Measurements from ENCODE around the gene SMAD5. TPM values are rescaled to one million over a fixed set of nuclear protein-coding genes. Genes with fewer than 3 reads are reported as not detected.

Gene SMAD5
- total RNA-seq, 4 donors from 2014 or later, result 41.1 to 55.6 (median 43.7) TPM

DNA sequence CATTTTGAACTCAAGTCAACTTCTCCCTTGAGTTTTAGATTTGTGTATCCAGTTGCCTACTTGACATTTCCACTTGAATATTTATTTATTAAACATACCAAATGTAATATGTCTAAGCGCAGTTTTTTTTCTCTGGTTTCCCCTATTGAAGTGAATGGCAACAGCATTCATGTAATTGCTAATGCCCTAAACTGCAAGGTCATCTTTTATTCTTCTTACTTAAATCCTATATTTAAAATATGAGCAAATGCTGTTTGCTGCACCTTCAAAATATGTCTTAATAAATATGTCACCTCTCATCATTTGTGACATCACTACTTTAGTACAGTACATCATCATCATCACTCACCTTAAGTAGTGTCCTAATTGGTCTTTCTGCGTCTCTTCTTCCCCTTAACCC is 22.4 kb downstream of the SMAD5 start:
- TF ChIP-seq, protein P1, sequence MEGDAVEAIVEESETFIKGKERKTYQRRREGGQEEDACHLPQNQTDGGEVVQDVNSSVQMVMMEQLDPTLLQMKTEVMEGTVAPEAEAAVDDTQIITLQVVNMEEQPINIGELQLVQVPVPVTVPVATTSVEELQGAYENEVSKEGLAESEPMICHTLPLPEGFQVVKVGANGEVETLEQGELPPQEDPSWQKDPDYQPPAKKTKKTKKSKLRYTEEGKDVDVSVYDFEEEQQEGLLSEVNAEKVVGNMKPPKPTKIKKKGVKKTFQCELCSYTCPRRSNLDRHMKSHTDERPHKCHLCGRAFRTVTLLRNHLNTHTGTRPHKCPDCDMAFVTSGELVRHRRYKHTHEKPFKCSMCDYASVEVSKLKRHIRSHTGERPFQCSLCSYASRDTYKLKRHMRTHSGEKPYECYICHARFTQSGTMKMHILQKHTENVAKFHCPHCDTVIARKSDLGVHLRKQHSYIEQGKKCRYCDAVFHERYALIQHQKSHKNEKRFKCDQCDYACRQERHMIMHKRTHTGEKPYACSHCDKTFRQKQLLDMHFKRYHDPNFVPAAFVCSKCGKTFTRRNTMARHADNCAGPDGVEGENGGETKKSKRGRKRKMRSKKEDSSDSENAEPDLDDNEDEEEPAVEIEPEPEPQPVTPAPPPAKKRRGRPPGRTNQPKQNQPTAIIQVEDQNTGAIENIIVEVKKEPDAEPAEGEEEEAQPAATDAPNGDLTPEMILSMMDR (IDR thresholded peaks at IDR 0.05; ENCODE audit: low read depth), result no peak

DNA sequence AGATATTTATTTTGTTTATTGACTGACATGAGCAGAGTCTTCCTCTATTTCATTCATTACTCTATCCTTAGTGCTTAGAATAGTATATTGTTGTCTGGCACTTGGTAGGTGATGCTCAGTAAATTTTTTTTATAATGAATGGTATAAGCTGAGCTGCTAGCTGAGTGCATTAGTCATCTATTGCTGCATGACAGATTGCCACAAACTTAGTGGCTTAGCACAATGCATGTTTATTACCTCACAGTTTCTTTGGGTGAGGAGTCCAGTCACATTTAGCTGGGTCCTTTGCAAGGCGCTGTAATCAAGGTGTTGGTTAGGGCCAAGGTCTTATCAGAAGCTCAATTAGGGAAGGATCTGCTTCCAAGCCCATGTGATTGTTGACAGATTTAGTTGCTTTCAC is 23.1 kb downstream of the SMAD5 start:
- TF ChIP-seq, protein P1 (IDR thresholded peaks at IDR 0.05; ENCODE audit: low read depth), result no peak

DNA sequence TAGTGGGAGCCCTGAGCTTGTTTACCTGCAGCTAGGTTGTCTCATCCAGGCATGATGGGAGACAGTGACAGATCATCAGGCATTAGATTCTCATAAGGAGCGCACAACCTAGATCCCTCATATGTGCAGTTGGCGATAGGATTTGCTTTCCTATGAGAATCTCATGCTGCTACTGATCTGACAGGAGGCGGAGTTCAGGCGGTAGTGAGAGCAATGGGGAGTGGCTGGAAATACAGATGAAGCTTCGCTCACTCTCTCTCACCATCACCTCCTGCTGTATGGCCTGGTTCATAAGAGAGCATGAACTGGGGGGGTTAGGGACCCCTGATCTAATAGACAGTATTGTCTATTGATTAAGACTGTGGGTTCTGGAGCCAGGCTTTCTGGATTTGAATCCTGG is 24.9 kb downstream of the SMAD5 start:
- TF ChIP-seq, protein P1 (IDR thresholded peaks at IDR 0.05; ENCODE audit: low read depth), result no peak

DNA sequence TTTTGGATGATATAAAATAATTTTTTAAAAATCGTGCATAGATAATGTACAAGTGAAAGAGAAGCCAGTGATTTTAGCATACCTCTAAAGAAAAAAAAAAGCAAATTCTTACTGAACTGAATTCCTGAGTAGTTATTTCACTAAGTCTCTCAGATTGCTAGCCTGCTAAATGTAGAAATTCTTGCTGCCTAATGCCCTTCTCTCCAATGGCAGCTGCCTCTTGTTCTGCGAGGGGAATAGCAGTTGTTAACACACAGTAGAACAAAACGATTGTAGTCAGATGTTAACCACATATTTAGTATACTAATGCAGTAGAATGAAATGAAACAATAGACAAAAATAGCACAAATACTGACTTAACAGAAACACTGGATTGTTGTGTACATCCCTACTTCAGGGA is 26.8 kb downstream of the SMAD5 start:
- TF ChIP-seq, protein P1 (IDR thresholded peaks at IDR 0.05; ENCODE audit: low read depth), result no peak

DNA sequence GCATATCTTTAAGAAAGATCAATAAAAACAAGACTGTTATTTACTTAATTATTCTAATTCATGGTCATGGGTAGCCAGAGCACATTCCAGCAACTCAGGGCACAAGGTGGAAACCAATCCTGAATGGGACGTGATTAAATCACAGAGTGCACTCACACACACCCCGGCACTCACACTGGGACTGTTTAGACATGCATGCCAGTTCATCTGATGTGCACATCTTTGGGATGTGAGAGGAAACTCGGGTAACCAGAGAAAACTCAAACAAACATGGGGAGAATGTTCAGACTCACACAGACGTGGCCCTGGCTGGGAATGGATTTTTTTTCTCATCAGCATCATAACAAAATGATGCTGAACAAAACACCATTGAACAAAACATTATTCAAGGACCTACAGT is 29.4 kb downstream of the SMAD5 start:
- TF ChIP-seq, protein P1 (IDR thresholded peaks at IDR 0.05; ENCODE audit: low read depth), result no peak

DNA sequence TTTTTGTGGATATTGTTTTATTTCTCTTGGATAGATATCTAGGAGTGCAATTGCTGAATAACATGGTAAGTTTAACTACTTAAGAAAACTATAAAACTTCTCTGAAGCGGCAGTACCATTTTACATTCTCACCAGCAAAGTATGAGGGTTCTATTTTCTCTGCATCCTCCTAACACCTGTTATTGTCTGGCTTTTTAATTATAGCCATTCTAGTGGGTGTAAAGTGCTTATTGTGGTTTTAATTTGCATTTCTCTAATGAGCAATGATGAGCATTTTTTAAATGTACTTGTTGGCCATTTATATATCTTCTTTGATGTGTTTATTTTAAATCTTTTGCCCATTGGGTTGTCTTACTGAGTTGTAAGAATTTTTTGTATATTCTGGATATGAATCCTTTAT is 31.6 kb downstream of the SMAD5 start:
- TF ChIP-seq, protein P1 (IDR thresholded peaks at IDR 0.05; ENCODE audit: low read depth), result no peak

DNA sequence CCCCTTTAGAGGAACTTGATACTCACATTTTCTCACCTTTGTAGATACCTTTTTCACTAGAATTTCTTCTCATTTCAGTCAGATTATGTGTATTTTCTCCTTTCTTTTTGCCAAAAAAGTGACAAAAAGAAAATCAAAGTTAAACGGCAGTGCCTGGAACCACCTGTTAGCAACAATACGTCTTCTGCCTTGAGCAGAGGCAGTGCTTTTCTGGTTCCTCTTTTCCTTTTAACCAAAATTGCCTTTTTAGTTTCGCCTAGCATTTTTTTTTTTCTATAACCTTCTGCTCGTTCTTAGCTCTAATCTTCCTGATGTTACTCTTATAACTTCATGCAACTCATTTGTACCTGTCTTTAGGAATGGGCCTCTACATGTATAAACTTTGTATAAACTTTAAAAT is 34.3 kb downstream of the SMAD5 start:
- TF ChIP-seq, protein P1 (IDR thresholded peaks at IDR 0.05; ENCODE audit: low read depth), result no peak
